Activated CD8-positive, alpha-beta memory T cell treated with anti-CD3 and anti-CD28 coated beads for 1 hour (primary cell): ENCODE results near the gene ARGFX.
"Not testable (repeated sequence)": the region's sequence is repeated elsewhere in the genome, so short reads cannot be mapped to it uniquely, and the experiment has no call there.

Source experiments
- DNase-seq, 2 donors: peaks; one replicate each; pipeline ENCODE4 v3.0.0-alpha.2; 2020; ENCODE audit warnings: low read depth in 1 of 2; ENCODE audit errors: extremely low read depth in 1 of 2

The ARGFX gene

GRCh38 chr3:121598564-121598963 is 30.8 kb downstream of the ARGFX start:
- DNase-seq: no peak

GRCh38 chr3:121599900-121600299 is 32.2 kb downstream of the ARGFX start:
- DNase-seq: not testable (repeated sequence)

GRCh38 chr3:121601212-121601812 is 33.6 kb downstream of the ARGFX start:
- DNase-seq: no peak

- DNase-seq: no peak
These were observed 37.0 kb downstream of the ARGFX start for GRCh38 chr3:121604759-121605158.

GRCh38 chr3:121606106-121606505 is 38.4 kb downstream of the ARGFX start:
- no peak for DNase-seq
